Spleen (tissue), 11 donors: Measurements from ENCODE around the gene SLC2A3. TPM values are rescaled to one million over a fixed set of nuclear protein-coding genes. Genes with fewer than 3 reads are reported as not detected.
"Not testable (repeated sequence)": the region's sequence is repeated elsewhere in the genome, so short reads cannot be mapped to it uniquely, and the experiment has no call there.

Experiments
- DNase-seq: peaks from one replicate; pipeline ENCODE4 v3.0.0-alpha.2; 2020
- H3K27ac ChIP-seq, 8 donors: fragments of 200-600 bp; sonication (generic) in 7 of 8; 1 replicate in 4 of 8; 2 replicates in 4 of 8; pipeline versions ENCODE4 v1.5.0 to v1.8.0; 2016 to 2021; ENCODE audit warnings: inconsistent platforms in 4 of 8, mild to moderate bottlenecking in 4 of 8, moderate library complexity in 1 of 8
- H3K27me3 ChIP-seq, 7 donors: fragments of 200-600 bp; sonication (generic) in 6 of 7; replicated peaks in 1 of 7; 1 replicate in 4 of 7; 2 replicates in 3 of 7; pipeline versions ENCODE4 v1.5.0 to v1.8.0; 2016 to 2021; ENCODE audit warnings: inconsistent platforms in 3 of 7, mild to moderate bottlenecking in 1 of 7
- H3K36me3 ChIP-seq, 6 donors: fragments of 200-600 bp; sonication (generic) in 5 of 6; 1 replicate in 4 of 6; 2 replicates in 2 of 6; pipeline versions ENCODE4 v1.5.0 to v1.8.0; 2016 to 2021; ENCODE audit warnings: inconsistent platforms in 2 of 6
- H3K4me1 ChIP-seq, 6 donors: fragments of 200-600 bp; sonication (generic) in 5 of 6; 1 replicate in 3 of 6; 2 replicates in 3 of 6; pipeline versions ENCODE4 v1.5.0 to v1.8.0; 2016 to 2021; ENCODE audit warnings: inconsistent platforms in 3 of 6
- H3K4me3 ChIP-seq, 8 donors: fragments of 200-600 bp; sonication (generic) in 7 of 8; 1 replicate in 4 of 8; 2 replicates in 4 of 8; pipeline versions ENCODE4 v1.5.0 to v1.8.0; 2016 to 2021; ENCODE audit warnings: inconsistent platforms in 4 of 8, mild to moderate bottlenecking in 4 of 8, moderate library complexity in 2 of 8
- H3K9me3 ChIP-seq, 8 donors: fragments of 200-600 bp; sonication (generic) in 7 of 8; 1 replicate in 4 of 8; 2 replicates in 4 of 8; pipeline versions ENCODE4 v1.5.0 to v1.8.0; 2016 to 2021; ENCODE audit warnings: inconsistent platforms in 4 of 8
- CTCF ChIP-seq, 11 experiments: fragments of 200-600 bp in 7 of 11; fragments of 450-650 bp in 4 of 11; sonication (generic) in 4 of 11; IDR thresholded peaks in 8 of 11; conservative IDR thresholded peaks in 3 of 11; 1 replicate in 7 of 11; 2 replicates in 4 of 11; pipeline versions ENCODE4 v1.4.0 to v1.8.0; 2016 to 2021; ENCODE audit warnings: antibody characterized with exemption in 11 of 11, inconsistent platforms in 4 of 11, mild to moderate bottlenecking in 1 of 11
- POLR2A ChIP-seq, 3 donors: fragments of 450-650 bp; IDR thresholded peaks; one replicate each; pipeline ENCODE4 v1.5.1; 2017; ENCODE audit warnings: antibody characterized with exemption in 3 of 3, mild to moderate bottlenecking in 1 of 3
- POLR2AphosphoS5 ChIP-seq, 3 donors: sonication (generic); formaldehyde crosslinking; IDR thresholded peaks; one replicate each; pipeline ENCODE4 v1.5.1; 2017; ENCODE audit warnings: antibody characterized with exemption in 3 of 3
- WGBS, 5 donors: extraction: QIAGEN DNeasy Blood & Tissue Kit in 3 of 5; methylation state at CpG; one replicate each; pipeline versions ENCODE4 v1.1.5 to v1.1.7; 2013 to 2018; 5-methylcytosine and 5-hydroxymethylcytosine counted together
- intact Hi-C: fragments of 100-400 bp; cut with DNase I; formaldehyde crosslinking; loops from one replicate; pipeline ENCODE4 v1.15.0; 2023; ENCODE audit warnings: low total_unique reads
- polyA plus RNA-seq, 3 donors: library from polyadenylated mRNA; stranded (reverse); fragments of 200-250 nt; gene quantifications; one replicate each; pipeline ENCODE4 v1.2.1, GENCODE V29; 2013
- total RNA-seq, 7 donors: library from RNA; depleted of rRNA in 3 of 7; stranded (reverse); fragments of >200 nt in 3 of 7; fragmentation: NEBNext Ultra II Directional in 4 of 7; extraction: Animal tissue kit (Norgen Biotek cat#: 25700) in 4 of 7; gene quantifications; one replicate each; pipeline versions ENCODE4 v1.1.0 to v1.2.1, GENCODE V29; 2016 to 2021
- donor health status: healthy with polysubstance abuse.
- donor health status: DM: no; HTN: no; CAD: no; lungs with moderate emphysema.
- donor health status: DM: no; HTN: no; CAD: no.
- donor health status: Bipolar disorder and iron deficiency.
- donor health status: healthy.
- donor health status: DM: no; HTN: no; CAD: no.
- donor health status: DM: yes; HTN: yes; CAD: no.

SLC2A3 gene
- total and polyA plus RNA-seq, 10 donors = 10.7 to 869 (median 152) TPM

DNA sequence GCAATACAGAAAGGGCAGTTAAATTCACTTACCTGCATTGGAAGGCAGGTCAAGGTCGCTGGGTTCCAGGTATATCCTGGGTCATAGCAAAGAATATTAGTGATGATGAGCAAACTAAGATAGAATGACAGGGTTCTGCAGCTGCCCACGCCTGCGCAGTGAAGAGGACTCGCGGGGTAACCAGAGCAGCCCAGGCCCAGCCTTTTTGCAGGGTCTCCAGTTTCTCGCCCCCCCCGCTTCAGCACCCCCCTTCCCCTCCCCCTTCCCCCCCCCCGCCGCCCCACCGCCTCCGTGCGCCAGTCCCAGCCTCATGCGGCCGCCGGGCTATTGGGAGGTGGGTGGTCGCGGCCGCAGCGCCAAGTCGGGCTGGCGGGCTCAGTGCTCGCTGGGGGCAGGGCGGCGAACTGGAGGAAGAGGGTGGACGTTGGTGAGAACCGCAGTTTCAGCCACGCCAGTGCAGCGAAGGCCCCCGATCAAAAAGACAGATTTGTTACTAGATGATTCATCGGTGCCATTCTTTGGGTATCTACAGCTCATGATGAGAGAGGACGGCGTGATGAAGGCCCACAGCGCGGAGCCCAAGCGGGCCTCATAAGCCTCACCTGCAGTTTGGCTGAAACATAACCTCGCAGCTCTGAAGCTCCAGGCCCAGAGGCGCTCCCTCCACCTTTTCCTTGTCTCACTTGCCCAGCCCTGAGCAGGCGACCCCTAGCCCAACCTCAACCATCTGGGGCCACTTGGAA lies 20.2 kb downstream of the SLC2A3 start:
- peak in 2 of 3 donors; percentile 42 to 47 for TF ChIP-seq POLR2AphosphoS5 (IDR thresholded peaks at IDR 0.05)
- no peak for TF ChIP-seq CTCF (IDR thresholded peaks at IDR 0.05 in 8 of 11, conservative IDR thresholded peaks at IDR 0.05 in 3 of 11)
- TF ChIP-seq POLR2A (IDR thresholded peaks at IDR 0.05) = no peak
- H3K9me3 ChIP-seq = no peaks in the 10 kb centered on the region
- no peak for DNase-seq
- 31 to 66% (median 39%) methylated on average over 18 to 38 of the region's 38 CpGs for WGBS, 5 donors
- no peak overlapping the region for H3K27ac ChIP-seq
- intact Hi-C loops = no loop called here
- peaks cover 0 to 13% (median 0%) of the 10 kb centered on the region in 6 donors for H3K4me1 ChIP-seq
- peaks cover 0 to 41% (median 32%) of the 10 kb centered on the region in 6 donors for H3K36me3 ChIP-seq
- no peaks in the 10 kb centered on the region for H3K27me3 ChIP-seq
- no peak overlapping the region for H3K4me3 ChIP-seq

DNA sequence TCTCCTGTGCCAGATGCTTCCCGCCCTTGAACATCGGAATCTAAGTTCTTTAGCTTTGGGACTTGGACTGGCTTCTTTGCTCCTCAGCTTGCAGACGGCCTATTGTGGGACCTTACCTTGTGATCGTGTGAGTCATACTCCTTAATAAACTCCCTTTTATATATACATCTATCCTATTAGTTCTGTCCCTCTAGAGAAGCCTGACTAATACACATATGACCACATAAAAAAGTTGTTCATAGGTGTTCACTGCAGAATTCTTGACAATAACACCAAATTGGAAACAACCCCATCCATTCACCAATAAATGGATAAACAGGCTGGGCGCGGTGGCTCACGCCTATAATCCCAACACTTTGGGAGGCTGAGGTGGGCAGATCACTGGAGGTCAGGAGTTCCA lies 25.9 kb downstream of the SLC2A3 start:
- intact Hi-C loops, DNase-seq, H3K27ac ChIP-seq, H3K4me3 ChIP-seq, H3K36me3 ChIP-seq, H3K27me3 ChIP-seq, H3K4me1 ChIP-seq, H3K9me3 ChIP-seq: not testable (repeated sequence)
- WGBS, 5 donors = 75 to 88% (median 85%) methylated on average over 7 of the region's 7 CpGs

GRCh38 chr12:7907009-7907408 lies 29.0 kb downstream of the SLC2A3 start:
- WGBS, 5 donors = 12 to 26% (median 21%) methylated on average over 3 of the region's 3 CpGs
- Histone ChIP-seq H3K4me3 (no peak overlapping the region), H3K9me3 (no peaks in the 10 kb centered on the region), H3K36me3 (no peaks in the 10 kb centered on the region), H3K27me3 (no peaks in the 10 kb centered on the region), H3K4me1 (peaks cover 0 to 5% (median 0%) of the 10 kb centered on the region in 6 donors), H3K27ac (no peak overlapping the region)
- no peak for DNase-seq
- intact Hi-C loops = no loop called here
- TF ChIP-seq POLR2A (IDR thresholded peaks at IDR 0.05) (no peak), POLR2AphosphoS5 (IDR thresholded peaks at IDR 0.05) (no peak), CTCF (IDR thresholded peaks at IDR 0.05 in 8 of 11, conservative IDR thresholded peaks at IDR 0.05 in 3 of 11) (peak in 1 of 11 experiments; percentile 4)

- DNase-seq, H3K36me3 ChIP-seq: not testable (repeated sequence)
Measured at GRCh38 chr12:7906303-7906702, 29.7 kb downstream of the SLC2A3 start.

GRCh38 chr12:7905600-7906125 lies 30.3 kb downstream of the SLC2A3 start:
- H3K4me3 ChIP-seq, H3K4me1 ChIP-seq, H3K9me3 ChIP-seq, H3K27ac ChIP-seq, intact Hi-C loops, H3K27me3 ChIP-seq, DNase-seq, H3K36me3 ChIP-seq: not testable (repeated sequence)
- 27 to 44% (median 37%) methylated on average over 2 to 5 of the region's 5 CpGs for WGBS, 5 donors

More at GRCh38 chr12:7906303-7906702, 29.7 kb downstream of the SLC2A3 start:
- H3K9me3 ChIP-seq, H3K27me3 ChIP-seq, H3K4me1 ChIP-seq, intact Hi-C loops, H3K27ac ChIP-seq, H3K4me3 ChIP-seq: not testable (repeated sequence)
- 76 to 90% (median 81%) methylated on average over 4 of the region's 4 CpGs for WGBS, 5 donors
